ENCODE data around the gene KLHL29.

GRCh38 chr2:23574919-23575654 lies 190.1 kb downstream of the KLHL29 start:
- TF ChIP-seq POLR2A (IDR thresholded peaks at IDR 0.05; ENCODE audit: low read depth, low read length) (no peak), POLR2AphosphoS5 (IDR thresholded peaks at IDR 0.05; ENCODE audit: low read depth, low read length) (no peak), TAF1 (IDR thresholded peaks at IDR 0.05; ENCODE audit: borderline replicate concordance, low read depth, low read length) (no peak)
